NOMO-1 treated with dmso at 0.1 percent for 144 hours (cell line): ENCODE results near the gene GALNTL6.
"Not testable (repeated sequence)": the region's sequence is repeated elsewhere in the genome, so short reads cannot be mapped to it uniquely, and the experiment has no call there.

ENCODE experiments used
- DNase-seq: peaks from one replicate; lab custom pipeline; 2025; ENCODE audit not compliant: unreplicated experiment; lab: John Stamatoyannopoulos, UW

Gene GALNTL6

DNA sequence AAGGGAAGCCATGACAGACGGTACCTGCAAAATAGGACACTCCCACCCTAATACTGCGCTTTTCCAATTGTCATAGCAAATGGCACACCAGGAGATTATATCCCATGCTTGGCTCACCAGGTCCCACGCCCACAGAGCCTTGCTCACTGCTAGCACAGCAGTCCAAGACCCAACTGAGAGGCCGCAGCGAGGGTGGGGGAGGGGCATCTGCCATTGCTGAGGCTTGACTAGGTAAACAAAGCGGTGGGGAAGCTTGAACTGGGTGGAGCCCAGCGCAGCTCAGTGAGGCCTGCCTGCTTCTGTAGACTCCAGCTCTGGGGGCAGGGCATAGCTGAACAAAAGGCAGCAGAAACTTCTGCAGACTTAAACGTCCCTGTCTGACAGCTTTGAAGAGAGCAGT, 1099.3 kb downstream of the GALNTL6 start:
- not testable (repeated sequence) for DNase-seq

- DNase-seq, result not testable (repeated sequence)
These were observed 1104.2 kb downstream of the GALNTL6 start for GRCh38 chr4:172917403-172917802.

DNA sequence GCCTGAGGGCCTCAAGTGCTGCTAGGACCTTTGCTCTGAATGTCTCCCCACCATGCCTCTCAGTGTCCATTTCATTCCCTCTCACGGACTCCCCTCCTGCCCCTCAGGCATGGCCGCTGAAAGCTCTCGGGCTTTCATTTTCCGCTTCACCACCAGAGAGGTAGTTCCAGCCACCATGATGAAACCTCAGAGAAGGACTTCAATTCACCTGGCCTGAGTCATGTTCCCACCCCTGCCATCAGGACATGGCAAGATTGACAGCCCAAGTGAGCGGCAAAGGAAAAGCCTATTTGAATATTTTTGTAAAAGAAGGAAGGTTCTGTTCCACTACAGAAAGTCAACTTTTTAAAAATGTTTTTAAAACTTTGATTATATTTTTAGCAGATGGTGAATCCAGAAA, 1106.1 kb downstream of the GALNTL6 start:
- no peak for DNase-seq

DNA sequence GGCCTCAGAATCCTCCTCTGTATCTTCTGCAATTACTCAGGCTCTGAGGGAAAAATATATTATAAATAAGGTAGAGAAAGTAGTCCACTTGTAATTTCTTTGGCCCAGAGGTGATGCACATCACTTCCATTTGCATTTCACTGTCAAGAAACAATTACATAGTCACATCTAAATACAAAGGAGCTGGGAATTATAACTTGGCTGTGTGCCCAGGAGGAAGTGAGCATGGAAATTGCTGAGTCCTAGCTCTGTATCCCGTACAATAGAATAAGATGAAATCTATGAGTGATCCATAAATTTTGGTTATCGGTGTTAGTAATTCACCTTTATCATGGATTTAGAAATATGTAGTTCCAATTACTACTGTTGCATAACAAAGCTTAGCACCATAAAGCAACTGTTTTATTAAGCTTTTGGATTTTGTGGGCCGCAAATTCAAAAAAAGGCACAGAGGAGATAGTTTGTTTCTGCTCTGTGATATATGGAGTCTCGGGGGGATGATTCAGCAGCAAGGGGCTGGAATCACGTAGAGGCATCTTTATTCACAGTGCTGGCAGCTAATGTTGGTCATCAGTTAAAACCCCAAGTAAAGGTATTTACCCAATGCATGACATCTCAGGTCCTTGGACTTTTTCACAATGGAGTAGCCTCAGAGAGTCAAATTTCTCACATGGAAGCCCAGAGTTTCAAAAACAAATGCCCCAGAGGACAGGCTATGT, 1114.1 kb downstream of the GALNTL6 start:
- DNase-seq, result no peak

GRCh38 chr4:172928347-172928746, 1115.1 kb downstream of the GALNTL6 start:
- DNase-seq, result no peak

GRCh38 chr4:172938072-172938829, 1125.0 kb downstream of the GALNTL6 start:
- no peak for DNase-seq

DNA sequence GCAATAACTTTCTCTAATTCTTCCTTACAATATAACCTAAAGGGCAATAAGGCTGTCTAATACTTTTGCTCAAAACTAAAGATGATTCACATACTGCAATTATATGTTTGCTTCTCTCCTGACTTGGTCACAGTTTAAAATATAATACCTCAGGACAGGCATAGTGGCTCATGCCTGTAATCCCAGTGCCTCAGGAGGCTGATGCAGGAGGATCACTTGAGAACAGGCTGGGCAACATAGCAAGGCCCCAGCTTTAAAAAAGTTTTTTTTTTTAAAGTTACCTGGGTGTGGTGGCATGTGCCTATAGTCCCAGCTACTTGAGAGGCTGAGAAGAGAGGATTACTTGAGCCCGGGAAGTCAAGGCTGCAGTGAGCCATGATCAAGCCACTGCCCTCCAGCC, 1125.7 kb downstream of the GALNTL6 start:
- DNase-seq, result no peak

DNA sequence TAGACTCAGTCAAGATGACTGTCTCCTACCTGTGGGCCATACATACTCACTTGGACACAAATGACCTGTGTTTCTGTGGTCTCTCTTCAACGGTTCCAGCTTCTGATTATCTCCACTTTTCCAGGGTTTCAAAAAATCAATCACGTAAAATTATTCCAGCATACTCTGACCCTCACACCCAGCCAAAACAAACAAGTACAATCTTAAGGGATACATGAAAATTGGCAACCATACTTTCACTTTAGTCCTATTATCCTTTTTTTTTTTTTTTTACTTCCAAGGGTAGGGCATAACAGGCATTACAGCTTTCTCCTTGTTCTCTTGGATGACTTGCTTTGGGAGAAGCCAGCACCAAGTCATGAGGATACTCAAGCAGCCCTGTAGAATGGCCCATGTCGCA, 1129.6 kb downstream of the GALNTL6 start:
- DNase-seq, result no peak

DNA sequence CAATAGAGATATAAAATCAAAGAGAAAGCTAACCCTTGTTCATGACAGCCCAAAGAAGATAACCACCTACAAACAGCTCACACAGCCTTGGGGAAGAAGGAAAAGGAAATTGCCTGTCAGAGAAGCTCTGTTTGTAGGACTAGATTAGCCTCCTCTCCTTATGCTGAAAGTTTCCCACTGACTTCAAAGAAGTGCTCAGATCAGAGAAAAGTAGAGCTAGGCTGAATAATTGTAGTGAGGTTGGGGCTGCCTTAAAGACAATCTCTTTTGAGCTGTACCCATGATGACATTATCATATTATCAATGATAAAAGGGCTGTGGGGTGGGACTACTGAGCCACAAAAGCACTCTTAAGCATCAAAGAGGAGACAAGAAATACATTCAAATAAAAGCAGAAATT, 1132.4 kb downstream of the GALNTL6 start:
- no peak for DNase-seq

DNA sequence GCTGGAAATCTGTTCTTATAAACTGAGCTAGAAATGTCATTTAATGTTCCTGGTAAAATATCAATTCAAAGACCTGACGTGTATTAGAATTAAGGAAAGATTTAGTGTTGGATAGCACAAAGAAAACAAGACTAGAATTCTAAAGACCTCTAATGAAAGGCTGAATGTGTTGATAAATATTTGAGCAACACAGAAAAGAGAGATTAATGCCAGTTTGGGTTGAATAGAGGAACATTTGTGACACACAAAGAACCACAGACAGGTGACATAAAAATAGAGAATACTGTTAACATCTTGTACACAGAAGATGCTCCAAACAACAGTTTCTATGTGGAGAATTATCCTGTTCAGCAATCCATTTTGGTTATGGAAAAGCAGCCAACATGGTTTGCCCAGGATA, 1133.3 kb downstream of the GALNTL6 start:
- DNase-seq, result no peak

- no peak for DNase-seq
These were observed 1134.4 kb downstream of the GALNTL6 start for GRCh38 chr4:172947594-172947993.

- no peak for DNase-seq
These were observed 1137.8 kb downstream of the GALNTL6 start for GRCh38 chr4:172950990-172951389.

- DNase-seq, result no peak
These were observed 1138.7 kb downstream of the GALNTL6 start for GRCh38 chr4:172951679-172952451.

GRCh38 chr4:172953896-172954568, 1140.8 kb downstream of the GALNTL6 start:
- DNase-seq, result no peak

DNA sequence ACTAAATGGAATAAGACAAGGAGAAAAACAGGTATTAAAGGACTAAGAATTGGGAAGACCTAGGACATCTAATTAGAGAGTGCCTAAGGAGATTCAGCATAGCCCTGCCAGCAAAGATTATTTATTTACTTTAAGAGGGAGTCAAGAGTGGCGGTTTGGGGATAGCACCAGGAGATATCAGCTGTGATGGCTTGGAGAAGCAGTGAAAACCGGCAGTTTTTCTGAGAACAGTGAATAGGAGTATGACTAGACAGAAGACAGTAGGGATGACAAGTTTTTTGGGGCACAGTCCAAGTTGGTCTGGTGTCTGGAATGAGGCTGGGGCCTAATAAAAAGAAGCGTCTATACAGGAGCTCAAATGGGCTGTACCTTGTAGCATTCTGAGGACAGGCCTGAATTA, 1143.1 kb downstream of the GALNTL6 start:
- not testable (repeated sequence) for DNase-seq

- DNase-seq, result no peak
These were observed 1144.0 kb downstream of the GALNTL6 start for GRCh38 chr4:172957216-172957615.

GRCh38 chr4:172962564-172963353, 1149.6 kb downstream of the GALNTL6 start:
- DNase-seq, result no peak

DNA sequence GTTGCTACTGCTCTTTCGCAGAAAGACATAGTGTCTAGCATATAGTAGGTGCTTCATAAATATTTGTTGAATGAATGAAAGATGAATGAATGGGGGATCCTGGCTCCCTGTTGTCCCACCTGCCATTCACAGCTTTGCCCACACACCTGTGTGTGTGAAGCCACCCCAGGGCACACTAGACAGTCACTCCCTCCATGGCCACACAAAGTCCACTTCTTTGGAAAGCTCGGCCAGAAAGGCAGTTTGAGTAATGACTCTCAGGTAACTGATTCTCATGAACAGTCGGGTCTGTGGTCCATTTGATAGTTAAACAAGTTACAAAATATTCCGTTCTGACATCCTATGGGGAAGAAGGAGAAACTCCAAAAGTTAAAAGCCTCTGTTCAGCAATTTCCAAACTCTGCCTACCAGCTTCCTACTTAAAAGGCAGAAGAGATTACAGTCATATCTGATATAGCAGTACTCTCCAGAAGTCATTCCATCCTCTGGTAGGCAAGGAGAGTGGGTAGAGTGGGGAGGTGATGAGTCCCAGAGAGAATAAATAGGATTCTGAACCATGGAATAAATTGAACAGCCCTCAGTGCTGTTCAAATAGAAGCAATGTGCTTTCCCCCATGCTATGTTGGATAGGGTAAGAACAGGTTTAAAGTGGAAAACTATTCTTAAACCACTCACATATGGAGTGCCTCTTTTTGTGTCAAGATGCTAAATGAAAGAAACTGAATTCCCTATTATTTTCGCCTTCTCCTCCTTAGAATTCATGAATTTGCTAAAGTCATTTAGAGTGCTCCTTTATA, 1150.5 kb downstream of the GALNTL6 start:
- no peak for DNase-seq

DNA sequence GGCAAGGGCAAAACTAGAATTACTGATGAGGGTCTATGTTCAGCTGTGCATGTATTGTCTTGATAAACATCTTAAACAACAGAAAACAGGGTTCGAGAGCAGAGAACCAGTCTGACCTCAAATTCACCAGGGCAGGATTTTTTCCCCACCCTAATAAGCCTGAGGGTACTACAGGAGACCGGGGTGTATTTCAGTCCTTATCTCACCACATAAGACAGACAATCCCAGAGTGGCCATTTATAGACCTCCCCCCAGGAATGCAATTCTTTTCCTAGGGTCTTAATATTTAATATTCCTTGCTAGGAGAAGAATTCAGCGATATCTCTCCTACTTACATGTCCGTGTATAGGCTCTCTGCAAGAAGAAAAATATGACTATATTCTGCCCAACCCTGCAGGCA, 1157.0 kb downstream of the GALNTL6 start:
- not testable (repeated sequence) for DNase-seq

GRCh38 chr4:172974586-172974985, 1161.4 kb downstream of the GALNTL6 start:
- DNase-seq, result no peak
